ENCODE data around the gene MAML3.

The MAML3 gene

DNA sequence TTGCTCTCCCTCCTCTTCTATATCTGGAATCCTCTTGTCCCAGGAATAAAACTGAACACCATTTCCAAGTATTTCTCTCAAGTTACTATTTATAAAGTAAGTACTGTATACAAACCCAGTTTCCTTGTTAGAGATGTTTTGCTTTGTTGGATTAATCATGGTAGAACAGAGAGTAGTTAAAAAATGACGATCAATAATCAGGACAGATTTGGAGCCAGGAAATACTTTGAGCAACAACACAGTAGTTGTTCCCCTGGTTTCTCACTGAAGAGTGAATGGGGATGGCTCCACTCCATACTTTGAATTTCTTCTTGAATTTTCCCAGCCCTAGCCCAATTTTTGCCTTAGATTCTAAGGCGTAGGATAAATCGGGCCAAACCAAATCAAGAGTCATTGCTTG, 467.0 kb downstream of the MAML3 start:
- H3K4me3 ChIP-seq (ENCODE audit: low read depth, low read length) = no peak overlapping the region
- no peak for DNase-seq (ENCODE audit: low read depth)
- TF ChIP-seq, protein P1, sequence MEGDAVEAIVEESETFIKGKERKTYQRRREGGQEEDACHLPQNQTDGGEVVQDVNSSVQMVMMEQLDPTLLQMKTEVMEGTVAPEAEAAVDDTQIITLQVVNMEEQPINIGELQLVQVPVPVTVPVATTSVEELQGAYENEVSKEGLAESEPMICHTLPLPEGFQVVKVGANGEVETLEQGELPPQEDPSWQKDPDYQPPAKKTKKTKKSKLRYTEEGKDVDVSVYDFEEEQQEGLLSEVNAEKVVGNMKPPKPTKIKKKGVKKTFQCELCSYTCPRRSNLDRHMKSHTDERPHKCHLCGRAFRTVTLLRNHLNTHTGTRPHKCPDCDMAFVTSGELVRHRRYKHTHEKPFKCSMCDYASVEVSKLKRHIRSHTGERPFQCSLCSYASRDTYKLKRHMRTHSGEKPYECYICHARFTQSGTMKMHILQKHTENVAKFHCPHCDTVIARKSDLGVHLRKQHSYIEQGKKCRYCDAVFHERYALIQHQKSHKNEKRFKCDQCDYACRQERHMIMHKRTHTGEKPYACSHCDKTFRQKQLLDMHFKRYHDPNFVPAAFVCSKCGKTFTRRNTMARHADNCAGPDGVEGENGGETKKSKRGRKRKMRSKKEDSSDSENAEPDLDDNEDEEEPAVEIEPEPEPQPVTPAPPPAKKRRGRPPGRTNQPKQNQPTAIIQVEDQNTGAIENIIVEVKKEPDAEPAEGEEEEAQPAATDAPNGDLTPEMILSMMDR (IDR thresholded peaks at IDR 0.05; ENCODE audit: low read depth, low read length, missing control alignments) = no peak

DNA sequence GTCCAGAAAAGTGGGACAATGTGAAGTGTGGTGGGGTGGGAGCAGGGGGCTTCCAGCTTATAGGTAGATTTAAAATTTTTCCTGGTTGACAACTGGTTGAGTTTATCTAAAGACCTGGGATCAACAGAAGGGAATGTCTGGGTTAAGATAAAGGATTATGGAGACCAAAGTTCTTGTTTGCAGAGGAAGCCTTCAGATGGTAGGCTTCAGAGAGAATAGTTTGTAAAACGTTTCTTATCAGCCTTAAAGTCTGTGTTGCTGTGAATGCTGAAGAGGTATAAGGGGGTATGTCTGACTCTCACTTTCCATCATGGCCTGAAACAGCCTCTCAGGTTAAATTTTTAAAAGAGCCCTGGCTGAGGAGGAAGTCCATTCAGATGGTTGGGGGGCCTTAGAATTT, 467.9 kb downstream of the MAML3 start:
- TF ChIP-seq, protein P1 (IDR thresholded peaks at IDR 0.05; ENCODE audit: low read depth, low read length, missing control alignments) = no peak
- no peak overlapping the region for H3K4me3 ChIP-seq (ENCODE audit: low read depth, low read length)
- no peak for DNase-seq (ENCODE audit: low read depth)

DNA sequence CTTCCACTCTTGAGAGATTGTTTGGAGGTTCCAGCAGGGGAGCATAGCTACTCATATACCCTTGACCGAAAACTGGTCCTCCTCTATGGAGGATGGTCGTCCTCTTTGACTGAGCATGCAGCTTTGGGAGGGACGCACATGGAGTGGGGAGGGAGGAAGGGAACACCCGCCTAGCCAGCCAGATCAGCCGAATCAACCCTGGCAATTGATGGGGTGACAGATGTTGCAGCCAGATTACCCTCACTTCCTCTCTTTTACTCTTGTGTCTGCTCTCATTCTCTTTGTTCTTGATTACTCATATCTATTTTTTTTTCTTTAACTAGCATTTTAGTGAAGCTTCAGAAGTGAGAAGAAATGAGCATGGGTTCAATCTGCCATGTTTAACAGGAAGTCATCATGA, 468.8 kb downstream of the MAML3 start:
- no peak overlapping the region for H3K4me3 ChIP-seq (ENCODE audit: low read depth, low read length)
- no peak for DNase-seq (ENCODE audit: low read depth)
- TF ChIP-seq, protein P1 (IDR thresholded peaks at IDR 0.05; ENCODE audit: low read depth, low read length, missing control alignments) = no peak

DNA sequence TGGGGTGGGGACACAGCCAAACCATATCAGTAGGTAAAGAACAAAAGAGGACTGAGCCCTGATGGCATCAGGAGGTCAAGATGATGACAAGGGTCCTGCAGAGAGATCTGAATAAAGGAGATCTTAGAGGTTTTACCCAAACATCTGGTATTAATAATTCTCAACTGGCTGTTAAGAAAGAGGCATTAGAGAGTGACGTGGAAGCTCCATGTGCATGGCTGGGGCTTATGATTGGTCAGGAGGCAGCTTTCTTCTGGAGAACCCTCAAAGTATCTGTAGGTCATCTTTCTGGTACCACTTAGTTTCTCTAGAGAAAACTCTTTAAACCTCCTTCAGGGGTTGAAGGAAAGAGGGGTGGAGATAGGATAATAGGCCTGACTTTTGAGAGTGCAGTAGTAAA, 469.6 kb downstream of the MAML3 start:
- DNase-seq (ENCODE audit: low read depth) = no peak
- H3K4me3 ChIP-seq (ENCODE audit: low read depth, low read length) = no peak overlapping the region
- TF ChIP-seq, protein P1 (IDR thresholded peaks at IDR 0.05; ENCODE audit: low read depth, low read length, missing control alignments) = no peak

DNA sequence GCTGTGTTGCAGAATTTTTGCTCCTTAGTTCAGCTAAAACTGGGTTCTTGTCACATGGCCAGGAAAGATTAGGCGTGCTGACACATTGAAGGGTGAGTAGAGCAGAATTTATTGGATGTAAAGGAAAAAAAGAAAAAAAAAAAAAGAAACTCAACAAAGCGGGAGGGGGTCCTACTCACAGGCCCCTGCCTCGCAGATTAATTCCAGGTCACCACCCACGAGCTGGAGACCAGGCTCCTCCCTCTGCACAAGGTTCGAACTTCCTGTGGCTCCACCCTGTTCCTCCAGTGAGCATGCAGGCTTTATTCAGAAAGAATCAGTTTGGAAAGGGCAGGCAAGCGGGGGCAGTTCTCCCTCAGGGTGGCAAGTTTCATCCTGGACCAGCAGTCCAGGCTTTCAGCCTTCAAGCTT, 471.2 kb downstream of the MAML3 start:
- TF ChIP-seq, protein P1 (IDR thresholded peaks at IDR 0.05; ENCODE audit: low read depth, low read length, missing control alignments) = no peak
- no peak for DNase-seq (ENCODE audit: low read depth)
- H3K4me3 ChIP-seq (ENCODE audit: low read depth, low read length) = no peak overlapping the region

DNA sequence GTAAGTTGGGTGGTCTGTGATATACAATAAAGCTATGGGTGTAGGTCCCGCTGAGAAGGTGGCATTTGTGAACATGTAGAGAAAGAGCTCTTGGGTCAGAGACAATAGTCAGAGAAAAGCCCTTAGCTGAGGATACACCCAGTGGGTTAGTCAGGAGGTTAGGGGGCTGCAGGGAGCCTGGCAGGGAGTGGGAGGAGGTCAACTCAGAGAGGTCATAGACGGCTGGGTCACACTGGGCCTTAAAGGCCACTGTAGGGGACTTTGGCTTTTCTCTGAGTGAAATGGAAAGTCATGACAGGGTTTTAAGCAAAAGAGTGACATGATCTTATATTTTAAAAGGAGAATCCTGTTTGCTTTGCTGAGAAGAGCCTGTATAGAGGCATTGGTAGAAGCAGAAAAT, 471.7 kb downstream of the MAML3 start:
- no peak overlapping the region for H3K4me3 ChIP-seq (ENCODE audit: low read depth, low read length)
- TF ChIP-seq, protein P1 (IDR thresholded peaks at IDR 0.05; ENCODE audit: low read depth, low read length, missing control alignments) = no peak
- no peak for DNase-seq (ENCODE audit: low read depth)

DNA sequence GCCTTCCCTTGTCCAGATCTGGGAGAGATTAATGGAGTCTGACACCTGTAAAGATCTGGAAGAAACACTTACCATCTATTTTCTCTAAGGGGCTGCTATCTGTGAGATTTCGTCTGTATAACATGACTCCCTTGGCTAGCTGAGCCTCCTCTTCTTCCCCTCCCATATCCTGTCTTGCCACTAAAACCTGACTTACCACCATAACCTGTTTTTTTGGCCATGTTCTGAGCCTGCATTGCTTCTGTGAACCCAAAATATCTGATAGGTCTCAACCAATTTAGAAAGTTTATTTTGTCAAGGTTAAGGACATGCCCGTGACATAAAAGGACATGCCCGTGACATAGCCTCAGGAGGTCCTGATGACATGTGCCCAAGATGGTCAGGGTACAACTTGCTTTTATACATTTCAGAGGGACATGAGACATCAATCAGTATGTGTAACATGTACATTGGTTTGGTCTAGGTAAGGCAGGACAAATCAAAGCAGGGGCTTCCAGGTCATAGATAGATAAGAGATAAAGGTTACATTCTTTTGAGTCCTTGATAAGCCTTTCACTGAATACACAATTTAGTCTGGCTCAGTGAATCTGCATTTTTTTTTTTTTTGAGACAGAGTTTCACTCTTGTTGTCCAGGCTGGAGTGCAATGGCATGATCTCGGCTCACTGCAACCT, 476.9 kb downstream of the MAML3 start:
- TF ChIP-seq, protein P1 (IDR thresholded peaks at IDR 0.05; ENCODE audit: low read depth, low read length, missing control alignments) = no peak
- DNase-seq (ENCODE audit: low read depth) = no peak
- no peak overlapping the region for H3K4me3 ChIP-seq (ENCODE audit: low read depth, low read length)
